K562 treated with DMSO at 1 percent for 12 hours (cell line): ENCODE results near the gene CDRT15L2. TPM values are rescaled to one million over a fixed set of nuclear protein-coding genes. Genes with fewer than 3 reads are reported as not detected.

Experiments used
- total RNA-seq: library from RNA; unstranded; fragments of 300-600 nt; gene quantifications from 2 replicates; pipeline ENCODE4 v1.2.3, GENCODE V29; 2022; ENCODE audit not compliant: insufficient read depth

CDRT15L2 gene
- total RNA-seq = not detected in 2 replicates

DNA sequence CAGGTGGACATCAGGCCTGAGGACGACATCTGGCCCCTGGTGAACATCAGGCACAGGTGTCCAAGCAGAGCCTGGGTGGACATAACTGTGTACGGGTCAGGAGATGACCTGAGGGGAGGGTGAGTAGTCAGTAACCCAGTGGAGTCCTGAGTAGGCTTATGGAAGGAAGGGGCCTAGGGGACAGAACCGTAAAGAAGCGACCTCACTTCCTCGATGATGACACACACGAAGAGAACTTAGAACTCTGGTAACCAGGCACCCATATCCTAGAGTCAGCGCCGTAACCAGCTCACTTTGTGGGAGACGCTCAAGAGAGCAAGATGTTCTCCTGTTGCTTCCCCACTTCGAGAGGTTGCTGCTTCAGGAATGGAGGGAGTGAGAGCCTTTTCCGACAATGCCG, at the start of gene CDRT15L2:
CDRT15L2 (plus strand) TSS at position 301 of the 400 bp plus-strand sequence; CDS start at position 321, 20 bp downstream.

Other genes with a start within 250 kb of the CDRT15L2 start
- gene LGALS9B, start 112.2 kb upstream of the CDRT15L2 start, total RNA-seq = not detected in 2 replicates